Dendritic cell treated with granulocyte-macrophage colony-stimulating factor and Interleukin-4, amounts not matched to agents 40 ng/mL and 50 ng/mL, for 4 days (primary cell): Measurements from ENCODE around the gene TAP2.

Source experiments
- H3K27ac Mint-ChIP-seq: one replicate; pipeline ENCODE4 v1.8.0; 2022; ENCODE audit warnings: mild to moderate bottlenecking, mixed read lengths
- H3K27me3 Mint-ChIP-seq: one replicate; pipeline ENCODE4 v1.8.0; 2022; ENCODE audit warnings: mild to moderate bottlenecking, mixed read lengths
- H3K36me3 Mint-ChIP-seq: one replicate; pipeline ENCODE4 v1.8.0; 2022; ENCODE audit warnings: low read depth, mixed read lengths
- H3K4me1 Mint-ChIP-seq: one replicate; pipeline ENCODE4 v1.8.0; 2022; ENCODE audit warnings: low read depth, mixed read lengths
- H3K4me3 Mint-ChIP-seq: one replicate; pipeline ENCODE4 v1.8.0; 2022; ENCODE audit warnings: mild to moderate bottlenecking, moderate library complexity, mixed read lengths
- H3K9me3 Mint-ChIP-seq: one replicate; pipeline ENCODE4 v1.8.0; 2022; ENCODE audit warnings: mixed read lengths
- intact Hi-C: fragments of 100-400 bp; cut with micrococcal nuclease; formaldehyde crosslinking; loops from one replicate; pipeline ENCODE4 v1.15.0; 2022

Gene TAP2

GRCh38 chr6:32849126-32849525 lies 10.6 kb upstream of the TAP2 start:
- no peaks in the 10 kb centered on the region for H3K27me3 Mint-ChIP-seq
- no peaks in the 10 kb centered on the region for H3K9me3 Mint-ChIP-seq
- intact Hi-C loops, result no loop called here
- peaks cover 76% of the 10 kb centered on the region for H3K4me1 Mint-ChIP-seq
- H3K27ac Mint-ChIP-seq, result no peak overlapping the region
- no peak overlapping the region for H3K4me3 Mint-ChIP-seq
- peaks cover 99% of the 10 kb centered on the region for H3K36me3 Mint-ChIP-seq

GRCh38 chr6:32847795-32848194 lies 9.3 kb upstream of the TAP2 start:
- Mint-ChIP-seq H3K27ac (no peak overlapping the region), H3K27me3 (no peaks in the 10 kb centered on the region), H3K9me3 (no peaks in the 10 kb centered on the region), H3K4me3 (no peak overlapping the region), H3K36me3 (peaks cover 95% of the 10 kb centered on the region), H3K4me1 (peaks cover 84% of the 10 kb centered on the region)
- intact Hi-C loops, result no loop called here

GRCh38 chr6:32847004-32847403 lies 8.5 kb upstream of the TAP2 start:
- no peaks in the 10 kb centered on the region for H3K9me3 Mint-ChIP-seq
- intact Hi-C loops, result no loop called here

GRCh38 chr6:32845384-32845884 lies 6.9 kb upstream of the TAP2 start:
- peak overlapping the region; percentile 99 for H3K27ac Mint-ChIP-seq
- peaks cover 84% of the 10 kb centered on the region for H3K4me1 Mint-ChIP-seq
- H3K27me3 Mint-ChIP-seq, result no peaks in the 10 kb centered on the region
- peak overlapping the region; percentile 91 for H3K4me3 Mint-ChIP-seq
- H3K36me3 Mint-ChIP-seq, result peaks cover 94% of the 10 kb centered on the region
- intact Hi-C loops, result no loop called here
- H3K9me3 Mint-ChIP-seq, result no peaks in the 10 kb centered on the region

More at GRCh38 chr6:32847004-32847403, 8.5 kb upstream of the TAP2 start:
- Mint-ChIP-seq H3K4me1 (peaks cover 84% of the 10 kb centered on the region), H3K4me3 (no peak overlapping the region), H3K36me3 (peaks cover 94% of the 10 kb centered on the region), H3K27me3 (no peaks in the 10 kb centered on the region), H3K27ac (no peak overlapping the region)

- peaks cover 94% of the 10 kb centered on the region for H3K36me3 Mint-ChIP-seq
- peak overlapping the region; percentile 99 for H3K27ac Mint-ChIP-seq
- peak overlapping the region; percentile 91 for H3K4me3 Mint-ChIP-seq
- H3K9me3 Mint-ChIP-seq, result no peaks in the 10 kb centered on the region
- intact Hi-C loops, result loop anchor here (1.0 to 5.0 kb wide), 2 partner anchors 8 to 127 kb away; partner anchors contain the start of gene TAP1
- H3K4me1 Mint-ChIP-seq, result peaks cover 84% of the 10 kb centered on the region
- H3K27me3 Mint-ChIP-seq, result no peaks in the 10 kb centered on the region
These were observed 6.4 kb upstream of the TAP2 start for GRCh38 chr6:32844839-32845383.

GRCh38 chr6:32843979-32844838 lies 5.7 kb upstream of the TAP2 start, which contains the start of gene PSMB8:
Gene PSMB8, minus strand, starts transcription at chr6:32844047. Its CDS starts 51 bp downstream, at chr6:32843996.
- Mint-ChIP-seq H3K27ac (peak within 1 kb of the TSS; percentile 99), H3K36me3 (peaks cover 88% of the 10 kb centered on the region), H3K4me1 (peaks cover 82% of the 10 kb centered on the region), H3K4me3 (peak within 1 kb of the TSS; percentile 91), H3K9me3 (no peaks in the 10 kb centered on the region), H3K27me3 (no peaks in the 10 kb centered on the region)
- intact Hi-C loops, result loop anchor here (1.0 to 5.0 kb wide), 2 partner anchors 9 to 128 kb away; partner anchors contain the start of gene TAP1

- peaks cover 76% of the 10 kb centered on the region for H3K4me1 Mint-ChIP-seq
- no peaks in the 10 kb centered on the region for H3K9me3 Mint-ChIP-seq
- peaks cover 80% of the 10 kb centered on the region for H3K36me3 Mint-ChIP-seq
- H3K27ac Mint-ChIP-seq, result peak overlapping the region; percentile 99
- intact Hi-C loops, result loop anchor here (5.0 kb wide), 1 partner anchor 129 kb away; no protein-coding TSS in a partner anchor
- H3K4me3 Mint-ChIP-seq, result peak overlapping the region; percentile 91
- no peaks in the 10 kb centered on the region for H3K27me3 Mint-ChIP-seq
These were observed 4.9 kb upstream of the TAP2 start for GRCh38 chr6:32843331-32843978.

GRCh38 chr6:32842690-32843089 lies 4.2 kb upstream of the TAP2 start:
- intact Hi-C loops, result loop anchor here (5.0 kb wide), 1 partner anchor 130 kb away; no protein-coding TSS in a partner anchor
- peaks cover 71% of the 10 kb centered on the region for H3K4me1 Mint-ChIP-seq
- H3K36me3 Mint-ChIP-seq, result peaks cover 73% of the 10 kb centered on the region
- H3K27me3 Mint-ChIP-seq, result no peaks in the 10 kb centered on the region
- peak overlapping the region; percentile 99 for H3K27ac Mint-ChIP-seq
- peak overlapping the region; percentile 91 for H3K4me3 Mint-ChIP-seq
- no peaks in the 10 kb centered on the region for H3K9me3 Mint-ChIP-seq

GRCh38 chr6:32842021-32842650 lies 3.6 kb upstream of the TAP2 start:
- no peaks in the 10 kb centered on the region for H3K9me3 Mint-ChIP-seq
- H3K4me3 Mint-ChIP-seq, result peak overlapping the region; percentile 24
- peaks cover 71% of the 10 kb centered on the region for H3K4me1 Mint-ChIP-seq

GRCh38 chr6:32840604-32841246 lies 2.2 kb upstream of the TAP2 start:
- H3K27me3 Mint-ChIP-seq, result no peaks in the 10 kb centered on the region
- peak overlapping the region; percentile 18 for H3K27ac Mint-ChIP-seq
- intact Hi-C loops, result loop anchor here (5.0 kb wide), 1 partner anchor 132 kb away; no protein-coding TSS in a partner anchor
- H3K9me3 Mint-ChIP-seq, result no peaks in the 10 kb centered on the region
- H3K4me1 Mint-ChIP-seq, result peaks cover 70% of the 10 kb centered on the region
- peak overlapping the region; percentile 28 for H3K4me3 Mint-ChIP-seq
- peaks cover 70% of the 10 kb centered on the region for H3K36me3 Mint-ChIP-seq

More at GRCh38 chr6:32842021-32842650, 3.6 kb upstream of the TAP2 start:
- Mint-ChIP-seq H3K27me3 (no peaks in the 10 kb centered on the region), H3K27ac (peak overlapping the region; percentile 18), H3K36me3 (peaks cover 71% of the 10 kb centered on the region)
- intact Hi-C loops, result loop anchor here (5.0 kb wide), 1 partner anchor 130 kb away; no protein-coding TSS in a partner anchor

GRCh38 chr6:32839356-32839755 lies 817 bp upstream of the TAP2 start:
- no peak overlapping the region for H3K4me3 Mint-ChIP-seq

GRCh38 chr6:32837651-32838113 lies 857 bp downstream of the TAP2 start:
- Mint-ChIP-seq H3K4me3 (peak overlapping the region; percentile 83), H3K27me3 (no peaks in the 10 kb centered on the region), H3K27ac (peak overlapping the region; percentile 88)

More at GRCh38 chr6:32839356-32839755, 817 bp upstream of the TAP2 start:
- H3K27ac Mint-ChIP-seq, result peak overlapping the region; percentile 88
- H3K27me3 Mint-ChIP-seq, result no peaks in the 10 kb centered on the region
- peaks cover 62% of the 10 kb centered on the region for H3K4me1 Mint-ChIP-seq
- H3K9me3 Mint-ChIP-seq, result no peaks in the 10 kb centered on the region
- peaks cover 70% of the 10 kb centered on the region for H3K36me3 Mint-ChIP-seq
- intact Hi-C loops, result loop anchor here (2.0 kb wide), 1 partner anchor 15 kb away; the partner anchor contains the start of gene PSMB9

More at GRCh38 chr6:32837651-32838113, 857 bp downstream of the TAP2 start:
- peaks cover 50% of the 10 kb centered on the region for H3K4me1 Mint-ChIP-seq
- no peaks in the 10 kb centered on the region for H3K9me3 Mint-ChIP-seq
- intact Hi-C loops, result loop anchor here (1.0 to 2.0 kb wide), 2 partner anchors 17 to 31 kb away; partner anchors contain the start of gene PSMB9
- H3K36me3 Mint-ChIP-seq, result peaks cover 75% of the 10 kb centered on the region
